Hematopoietic multipotent progenitor cell treated with erythropoietin and hydrocortisone succinate and interleukin-3 and kit ligand, for 17 days (in vitro differentiated cells): Measurements from ENCODE around the gene NAV2.
A peak's percentile ranks its signal among the peaks of the same experiment; 100 is the strongest.
"Not testable (repeated sequence)": the region's sequence is repeated elsewhere in the genome, so short reads cannot be mapped to it uniquely, and the experiment has no call there.

Source experiments
- DNase-seq: peaks from one replicate; pipeline ENCODE4 v3.0.0-alpha.2; 2015; ENCODE audit warnings: low spot score

Gene NAV2

DNA sequence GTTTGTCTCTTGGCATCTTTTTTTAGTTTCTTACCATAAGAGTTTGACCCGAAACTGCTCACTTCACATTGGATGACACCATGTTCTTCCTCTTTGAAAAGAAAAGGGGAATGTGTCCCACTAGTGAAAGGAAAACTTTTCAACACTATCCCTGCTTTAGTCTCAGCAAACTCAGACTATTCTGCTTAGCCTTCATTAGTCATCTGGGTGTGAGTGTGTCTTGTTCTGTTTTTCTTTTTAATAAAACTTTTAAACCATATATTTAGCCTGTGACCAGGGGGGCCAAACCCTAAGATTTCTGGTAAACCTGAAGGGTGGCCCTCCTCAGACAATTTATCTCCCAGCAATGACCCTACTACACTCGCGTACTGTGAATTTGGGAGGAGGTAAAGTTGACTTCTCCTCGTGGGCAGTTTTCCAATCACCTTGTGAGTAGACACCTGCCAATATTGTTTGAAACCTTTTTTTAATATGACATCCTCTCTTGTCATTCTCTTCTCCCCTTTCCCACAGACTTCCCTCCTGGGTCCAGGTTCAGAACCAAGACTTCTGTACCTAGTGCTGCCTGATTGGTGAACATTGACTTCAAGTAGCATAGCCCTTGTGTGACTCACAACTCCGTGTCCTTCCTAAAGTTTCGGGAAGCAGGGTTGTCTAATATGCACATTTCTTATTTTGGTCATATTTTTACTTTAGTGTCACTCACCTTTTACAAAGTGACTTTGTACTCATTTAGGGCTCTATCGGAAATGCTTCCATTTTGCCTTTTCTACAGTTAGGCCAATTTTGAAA is 407.7 kb downstream of the NAV2 start:
- no peak for DNase-seq

DNA sequence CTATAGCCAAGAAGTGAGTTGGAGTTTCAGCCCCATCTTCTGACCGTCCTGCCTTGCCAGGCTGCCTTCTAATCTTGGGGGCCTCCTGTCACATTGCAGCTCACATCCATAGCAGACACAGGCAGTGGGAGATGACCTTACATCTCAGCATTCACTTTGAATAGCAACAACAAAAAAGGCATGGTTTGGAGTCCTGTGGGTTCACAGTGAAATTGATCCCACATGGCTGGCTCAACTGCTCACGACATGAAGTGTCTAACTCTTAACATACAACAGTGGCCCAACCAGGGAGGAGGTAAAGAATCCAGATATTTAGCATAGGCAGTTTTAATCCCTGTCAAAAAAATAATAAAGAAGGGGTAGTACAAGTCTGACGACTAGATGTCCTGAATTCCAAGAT is 409.5 kb downstream of the NAV2 start:
- no peak for DNase-seq

DNA sequence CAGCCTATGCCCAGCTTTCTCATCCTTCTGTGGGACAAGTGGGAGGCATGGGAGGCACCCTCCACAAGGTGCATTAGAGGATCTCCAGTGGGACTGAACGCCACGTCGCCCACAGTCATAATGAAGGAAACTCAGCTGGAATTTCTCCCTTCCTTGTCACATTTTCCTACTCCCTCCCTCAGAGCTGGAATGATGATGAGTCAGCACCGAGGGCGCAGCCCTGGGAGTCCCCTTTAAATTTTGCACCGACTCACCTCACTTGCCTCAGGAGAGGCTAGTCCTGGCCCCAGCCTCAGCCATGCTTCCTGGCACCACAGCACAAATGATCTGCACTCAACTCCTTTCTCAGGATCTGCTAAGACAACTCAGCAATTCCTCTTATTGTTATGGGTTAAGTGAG is 413.3 kb downstream of the NAV2 start:
- DNase-seq: no peak

DNA sequence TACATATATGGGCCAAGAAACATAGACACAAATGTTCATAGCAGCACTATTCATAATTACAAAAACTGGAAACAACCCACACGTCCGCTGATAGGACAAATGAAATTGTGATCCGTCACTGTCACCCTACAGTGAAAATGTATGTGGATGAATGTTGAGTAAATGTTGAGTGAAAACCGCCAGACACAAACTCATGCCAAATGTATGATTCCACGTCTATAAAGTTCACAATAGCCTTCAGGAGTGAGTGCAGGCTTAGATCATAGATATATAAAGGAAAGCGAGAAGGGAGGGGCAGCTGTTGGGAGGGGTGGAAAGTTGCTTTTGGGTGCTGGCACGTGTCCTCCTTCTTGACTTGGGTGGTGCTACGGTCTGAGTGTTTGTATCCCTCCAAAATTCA is 414.1 kb downstream of the NAV2 start:
- no peak for DNase-seq

DNA sequence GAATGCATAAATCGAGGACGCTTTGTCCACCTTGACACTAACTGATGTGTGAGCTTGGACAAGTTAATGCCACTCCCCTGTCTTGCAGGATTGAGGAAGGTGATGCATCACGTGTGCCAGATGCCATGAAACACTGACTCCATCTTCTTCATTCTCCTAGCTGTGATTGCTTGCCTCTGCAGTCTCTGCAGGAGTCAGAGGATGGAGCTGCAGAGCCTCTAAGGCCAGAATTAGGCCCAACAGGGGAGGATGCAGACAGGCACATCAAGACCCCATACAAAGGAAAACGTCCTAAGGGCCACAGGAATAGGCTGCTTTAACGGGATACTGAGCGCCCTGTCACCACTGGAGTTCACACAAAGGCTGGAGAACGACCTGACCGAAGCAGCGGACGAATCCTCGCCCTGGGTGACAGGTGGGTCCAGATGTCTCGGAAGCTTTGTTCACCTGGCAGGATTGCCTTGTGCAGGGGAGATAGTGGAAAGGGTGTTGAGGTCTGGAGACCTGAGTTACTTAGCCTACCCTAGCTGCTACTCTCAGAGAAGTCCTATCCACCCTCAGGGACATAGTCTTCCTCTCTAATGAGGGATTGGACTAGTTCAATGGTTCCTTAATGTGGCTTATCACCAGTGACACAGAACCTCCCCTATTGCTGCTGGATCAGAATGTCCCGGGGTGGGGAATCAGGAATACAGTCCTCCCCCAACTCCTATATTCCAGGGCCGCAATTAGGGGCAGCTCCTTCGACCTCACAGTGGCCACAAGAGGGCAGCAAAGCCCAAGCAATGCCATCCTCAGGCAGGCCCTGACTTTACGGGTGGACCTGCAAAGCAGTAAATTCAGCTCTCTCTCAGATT is 415.3 kb downstream of the NAV2 start:
- DNase-seq: peak; percentile 69

DNA sequence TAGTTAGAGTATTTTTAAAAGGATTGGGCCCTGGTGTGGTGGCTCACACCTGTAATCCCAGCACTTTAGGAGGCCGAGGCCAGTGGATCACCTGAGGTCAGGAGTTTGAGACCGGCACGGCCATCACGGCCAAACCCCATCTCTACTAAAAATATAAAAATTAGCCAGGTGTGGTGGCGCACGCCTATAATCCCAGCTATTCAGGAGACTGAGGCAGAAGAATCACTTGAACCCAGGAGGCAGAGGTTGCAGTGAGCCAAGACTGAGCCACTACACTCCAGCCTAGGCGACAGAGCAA is 415.8 kb downstream of the NAV2 start:
- DNase-seq: not testable (repeated sequence)

DNA sequence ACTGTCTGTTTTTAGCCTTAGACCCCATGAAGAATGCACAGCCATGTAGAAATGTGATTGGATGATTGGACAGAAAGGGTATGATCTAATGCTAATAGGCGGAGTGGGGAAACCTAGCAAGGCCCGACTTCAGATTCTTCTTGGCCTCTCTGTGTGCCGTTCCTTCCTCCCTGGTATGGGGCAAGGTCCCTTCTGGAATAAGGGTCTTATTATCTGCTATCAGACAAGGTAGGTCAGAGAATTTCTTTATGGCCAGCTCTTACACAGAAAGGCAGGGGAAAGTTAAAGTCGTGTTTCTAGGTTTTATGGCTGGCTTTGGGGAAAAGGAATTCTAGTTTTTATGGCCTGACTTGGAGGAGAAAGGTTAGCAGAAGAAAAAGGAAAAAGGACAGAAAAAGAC is 417.0 kb downstream of the NAV2 start:
- DNase-seq: no peak

DNA sequence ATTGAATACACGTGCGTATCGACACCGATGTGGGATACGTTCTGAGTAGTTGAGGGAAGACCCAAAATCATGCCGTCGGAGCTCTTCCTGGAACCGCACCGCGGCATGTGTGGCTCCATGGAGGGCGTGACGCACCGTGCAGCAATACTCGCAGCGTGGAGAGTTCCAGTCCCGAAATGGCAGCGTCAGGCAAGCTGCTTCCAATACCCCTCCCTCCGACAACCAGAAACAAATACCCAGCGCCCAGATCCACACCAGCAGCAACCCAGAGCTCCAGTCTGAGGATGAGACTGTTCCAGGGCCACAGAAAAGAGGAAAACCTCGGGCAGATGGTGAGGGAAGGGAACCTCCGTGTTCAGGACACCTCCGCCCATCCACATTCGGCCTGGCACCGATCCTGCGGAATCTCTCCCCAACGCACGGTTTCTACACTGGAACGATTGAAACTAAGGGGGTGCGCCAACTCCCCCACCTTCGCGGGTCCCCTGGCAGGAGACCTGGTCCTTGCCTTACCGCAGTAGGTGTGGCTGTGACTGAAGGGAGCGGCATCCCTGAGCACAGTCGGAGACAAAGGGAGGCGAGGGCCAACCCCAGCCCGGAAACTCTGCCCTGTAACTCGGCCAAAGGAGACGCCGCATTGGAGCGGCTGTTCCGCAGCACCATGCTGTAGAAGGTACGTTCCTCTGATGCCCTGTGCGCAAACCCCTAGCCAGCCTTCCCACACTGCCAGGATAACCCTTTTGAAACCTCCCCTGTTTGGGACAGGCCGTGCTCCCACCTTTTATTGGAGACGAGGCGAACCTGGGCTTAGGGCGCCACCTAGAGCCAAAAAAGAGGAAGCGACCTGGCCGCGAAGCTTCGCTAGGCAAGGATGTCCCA is 419.4 kb downstream of the NAV2 start:
- DNase-seq: peak; percentile 51

DNA sequence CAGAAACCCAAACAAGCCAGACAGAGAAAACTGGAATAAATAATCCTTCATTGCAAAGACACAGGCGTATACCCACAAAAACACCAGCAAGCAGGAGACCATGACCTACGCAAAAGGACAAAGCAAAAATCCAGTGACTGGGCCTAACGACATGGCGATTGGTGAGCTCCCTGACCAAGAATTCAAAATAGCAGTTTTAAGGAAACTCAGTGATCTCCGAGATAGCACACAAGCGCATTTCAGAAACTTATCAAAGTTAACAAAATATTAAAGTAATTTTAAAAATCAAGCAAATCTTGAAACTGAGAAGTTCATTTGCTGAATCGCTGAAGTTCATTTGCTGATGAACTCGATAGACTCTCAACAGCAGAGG is 420.0 kb downstream of the NAV2 start:
- DNase-seq: no peak

DNA sequence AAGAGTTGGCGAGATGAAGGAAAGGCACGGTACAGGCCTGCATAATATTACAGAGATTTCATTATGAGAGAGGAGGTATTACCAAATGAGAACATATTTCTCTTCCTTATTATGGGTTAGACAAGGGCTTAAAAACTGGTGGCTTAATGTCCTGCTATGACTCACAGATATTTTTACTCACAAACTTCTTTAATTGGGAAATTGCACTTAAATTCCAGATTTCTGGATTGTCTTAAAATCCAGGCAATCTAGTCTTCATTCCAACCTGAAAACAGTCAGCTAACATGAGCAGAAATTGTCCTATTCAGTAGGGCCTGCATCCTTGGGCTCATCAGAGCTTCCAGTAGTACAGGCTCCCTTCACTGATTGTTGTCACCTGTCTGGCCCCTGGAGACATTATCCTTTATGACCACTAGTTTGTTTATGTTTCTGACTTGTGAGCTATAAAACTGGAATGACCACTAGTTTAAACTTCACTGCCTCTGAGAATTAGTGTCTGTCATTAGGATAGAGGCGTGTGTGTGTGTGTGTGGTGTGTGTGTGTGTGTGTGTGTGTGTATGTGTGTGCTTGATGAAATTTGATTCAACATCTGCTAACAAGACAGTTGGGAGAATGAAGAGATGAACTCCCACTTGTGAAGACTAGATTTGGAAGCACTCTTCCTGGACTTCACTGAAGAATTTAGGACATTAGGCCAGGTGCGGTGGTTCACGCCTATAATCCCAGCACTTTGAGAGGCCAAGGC is 422.5 kb downstream of the NAV2 start:
- no peak for DNase-seq

DNA sequence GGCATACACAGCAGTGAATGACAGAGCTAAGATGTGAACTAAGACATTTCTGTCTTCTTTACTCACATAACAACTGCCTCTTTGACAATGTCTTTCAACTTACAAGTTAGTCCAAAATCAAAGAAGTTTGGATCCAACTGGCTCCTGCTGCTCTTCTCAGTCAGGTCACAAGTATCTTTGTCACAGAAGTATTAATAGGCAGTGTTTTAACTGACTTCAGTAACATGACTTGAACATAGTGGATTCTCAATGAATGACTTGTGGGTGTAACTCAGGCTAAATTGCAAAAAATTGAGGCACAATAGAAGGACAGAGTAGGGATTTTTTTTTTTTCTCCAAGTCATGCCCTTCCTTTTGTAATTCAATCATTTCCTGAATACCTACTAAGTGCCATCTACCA is 425.0 kb downstream of the NAV2 start:
- no peak for DNase-seq

DNA sequence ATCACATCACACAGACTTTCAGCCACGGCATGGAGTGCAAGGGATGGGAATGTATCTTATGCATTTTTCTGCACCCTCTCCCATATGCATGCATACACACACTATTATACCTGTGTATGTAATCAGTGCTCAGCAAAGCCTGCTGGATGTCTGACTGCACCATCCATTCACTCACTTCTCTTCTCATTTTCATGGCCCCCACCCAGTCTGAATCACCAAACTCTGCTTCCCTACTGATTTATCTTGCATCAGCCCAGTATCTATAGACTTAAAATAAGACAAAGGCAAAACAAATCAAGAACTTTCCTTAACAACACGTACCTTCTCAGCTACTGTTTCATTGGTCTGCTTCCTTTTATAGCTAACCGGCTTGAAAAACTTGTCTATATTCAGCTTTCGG is 426.1 kb downstream of the NAV2 start:
- DNase-seq: no peak

DNA sequence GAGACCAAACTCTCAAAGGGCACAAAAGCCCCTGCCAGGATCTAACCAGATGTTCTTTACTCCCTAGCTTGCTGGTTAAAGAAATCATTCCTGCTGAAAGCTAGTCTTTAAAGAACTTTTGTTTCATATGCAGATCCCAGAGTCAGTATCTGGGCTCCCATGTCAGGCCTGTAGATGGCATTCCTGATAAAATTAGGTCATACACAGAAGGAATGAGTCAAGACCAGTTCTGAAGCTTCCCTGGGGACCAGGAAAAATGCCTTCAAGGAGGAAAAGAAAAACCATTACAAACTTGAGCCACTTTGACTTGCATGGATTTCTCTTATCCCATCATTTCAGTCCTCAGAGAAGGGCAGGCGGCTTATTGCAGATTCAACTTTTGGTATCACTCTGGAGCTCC is 441.7 kb downstream of the NAV2 start:
- DNase-seq: no peak

DNA sequence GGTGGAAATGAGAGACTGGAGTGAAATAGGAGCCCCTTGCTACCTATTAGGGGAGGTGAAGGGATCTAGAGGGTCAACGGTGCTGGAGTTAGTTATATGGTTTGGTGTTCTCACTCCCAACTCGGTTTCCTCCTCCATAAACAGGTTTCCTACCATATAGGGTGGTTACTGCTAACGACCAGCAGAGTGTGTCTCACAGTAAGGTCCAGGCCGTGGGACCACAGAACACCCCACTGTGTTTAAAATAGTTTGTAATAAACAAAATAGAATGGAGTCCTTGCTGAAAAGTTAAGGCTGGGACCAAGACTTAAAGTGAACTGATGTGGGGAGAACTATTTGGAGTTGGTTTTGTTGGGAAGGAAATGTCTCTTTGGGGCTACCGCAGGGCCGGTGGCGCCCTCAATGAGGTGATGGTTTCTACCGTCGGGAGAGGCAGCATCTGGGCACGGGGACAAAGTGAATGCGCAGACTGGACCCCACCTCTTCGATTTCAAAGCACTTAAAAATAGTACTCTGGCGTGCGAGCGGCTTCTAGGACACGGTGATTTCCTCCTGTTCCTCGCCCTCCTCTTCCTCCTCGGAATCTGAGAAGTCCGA is 443.1 kb downstream of the NAV2 start:
- no peak for DNase-seq

DNA sequence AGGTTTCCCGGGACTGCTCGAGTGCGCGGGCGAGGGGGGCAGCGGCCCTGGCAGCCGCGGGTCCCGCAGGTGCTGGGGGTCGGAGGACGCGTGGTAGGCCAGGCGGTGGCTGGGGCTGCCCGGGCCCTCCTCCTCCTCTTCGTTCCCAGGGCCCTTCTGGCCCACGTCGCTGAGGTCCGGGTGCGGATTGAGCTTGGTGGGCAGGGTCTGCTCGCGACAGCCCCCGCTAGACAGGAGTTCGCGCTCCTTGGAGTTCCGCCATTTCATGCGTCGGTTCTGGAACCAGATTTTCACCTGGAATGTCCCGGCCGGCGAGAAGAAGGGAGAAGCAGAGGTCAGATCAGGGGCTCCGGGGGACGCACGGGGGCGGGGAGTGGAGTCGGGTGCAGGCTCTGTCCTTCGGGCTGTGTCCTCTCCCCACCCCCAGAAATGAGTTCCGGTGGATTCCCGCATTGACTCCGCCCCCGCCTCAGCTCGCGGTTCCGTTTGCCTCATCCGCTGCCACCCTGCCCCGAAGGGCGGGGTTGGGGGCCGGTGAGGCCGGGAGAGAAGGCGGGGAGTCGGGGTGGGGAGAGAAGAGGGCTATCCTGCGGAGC is 443.7 kb downstream of the NAV2 start:
- no peak for DNase-seq

DNA sequence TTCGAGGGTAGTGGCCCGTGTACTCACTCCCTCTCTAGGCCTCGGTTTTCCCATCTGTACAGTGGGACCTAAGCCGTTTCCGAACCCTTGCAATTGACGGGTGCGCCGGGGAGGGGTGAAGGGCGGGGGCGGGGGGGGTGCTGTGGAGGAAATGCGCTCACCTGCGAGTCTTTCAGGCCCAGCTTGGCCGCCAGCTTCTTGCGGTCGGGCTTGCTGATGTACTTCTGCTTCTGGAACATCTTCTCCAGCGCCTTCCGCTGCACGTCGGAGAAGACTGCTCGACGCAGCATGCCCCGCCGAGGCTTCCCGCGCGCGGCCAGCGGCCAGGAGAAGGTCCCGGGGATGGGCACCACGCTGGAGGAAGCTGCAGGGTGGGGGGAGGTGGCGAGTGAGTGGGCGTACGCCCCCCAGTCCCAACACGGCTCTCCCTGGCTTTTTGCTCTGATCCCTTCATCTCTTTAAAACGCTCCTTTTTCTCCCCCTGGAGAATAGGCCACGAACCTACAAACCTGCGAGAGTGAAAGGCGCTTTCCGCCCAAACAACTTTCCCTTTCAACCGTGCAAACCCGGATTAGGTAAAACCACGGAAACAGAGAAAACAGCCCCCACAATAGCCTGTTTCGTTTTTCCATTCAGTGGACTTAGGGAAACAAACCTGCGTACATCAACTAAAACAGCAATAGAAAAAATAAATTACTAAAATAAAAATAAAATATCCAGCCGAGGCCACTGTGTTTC is 444.4 kb downstream of the NAV2 start:
- no peak for DNase-seq

DNA sequence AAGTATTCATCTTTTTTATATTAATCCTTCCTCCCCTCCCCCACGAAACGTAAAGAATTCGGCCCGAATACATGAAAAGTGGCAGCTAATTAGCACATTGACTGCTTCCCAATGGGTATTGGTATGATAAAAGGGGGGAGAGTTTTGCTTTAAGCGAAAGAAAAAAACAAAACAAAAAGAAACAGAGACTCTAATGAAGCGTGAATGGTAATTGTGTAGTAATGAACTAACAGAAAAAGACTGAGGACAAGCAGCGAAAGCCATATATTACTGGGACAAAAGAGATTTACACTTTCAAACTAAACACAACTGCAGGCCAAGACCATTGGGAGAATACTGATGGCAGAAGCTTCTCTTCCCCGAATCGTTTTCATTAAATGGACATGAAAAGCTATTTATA is 445.1 kb downstream of the NAV2 start:
- no peak for DNase-seq

DNA sequence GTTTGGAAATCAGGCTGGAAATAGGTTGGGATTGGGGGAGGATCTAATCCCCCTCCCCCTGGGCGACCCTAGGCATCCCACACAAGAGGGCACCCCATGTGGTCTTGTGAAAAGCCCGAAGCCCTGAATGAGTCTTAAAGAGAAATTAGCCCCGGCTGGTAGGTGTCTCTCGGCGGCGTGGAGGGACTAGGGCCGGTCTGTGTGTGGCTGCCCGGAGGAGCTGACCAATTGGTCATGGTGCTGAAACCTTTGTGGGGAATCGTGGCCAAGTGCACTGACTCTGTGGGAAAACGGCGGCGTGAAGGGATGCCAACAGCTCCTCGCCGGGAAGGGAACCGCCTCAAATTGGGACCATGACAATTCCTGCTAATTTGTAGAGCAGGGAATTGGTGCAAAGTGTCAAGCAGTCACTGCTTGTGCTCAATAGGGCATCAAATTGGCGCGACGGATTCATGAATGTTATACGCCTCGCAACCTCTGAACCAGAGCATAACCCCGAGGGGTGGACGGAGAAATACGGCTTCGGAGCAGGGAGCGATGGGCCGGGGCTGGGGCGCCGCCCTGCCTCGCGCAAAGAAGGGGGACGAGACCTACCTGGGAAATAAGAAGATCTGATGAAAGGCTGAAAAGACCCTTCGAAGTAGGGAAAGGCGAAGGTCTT is 446.1 kb downstream of the NAV2 start:
- no peak for DNase-seq

DNA sequence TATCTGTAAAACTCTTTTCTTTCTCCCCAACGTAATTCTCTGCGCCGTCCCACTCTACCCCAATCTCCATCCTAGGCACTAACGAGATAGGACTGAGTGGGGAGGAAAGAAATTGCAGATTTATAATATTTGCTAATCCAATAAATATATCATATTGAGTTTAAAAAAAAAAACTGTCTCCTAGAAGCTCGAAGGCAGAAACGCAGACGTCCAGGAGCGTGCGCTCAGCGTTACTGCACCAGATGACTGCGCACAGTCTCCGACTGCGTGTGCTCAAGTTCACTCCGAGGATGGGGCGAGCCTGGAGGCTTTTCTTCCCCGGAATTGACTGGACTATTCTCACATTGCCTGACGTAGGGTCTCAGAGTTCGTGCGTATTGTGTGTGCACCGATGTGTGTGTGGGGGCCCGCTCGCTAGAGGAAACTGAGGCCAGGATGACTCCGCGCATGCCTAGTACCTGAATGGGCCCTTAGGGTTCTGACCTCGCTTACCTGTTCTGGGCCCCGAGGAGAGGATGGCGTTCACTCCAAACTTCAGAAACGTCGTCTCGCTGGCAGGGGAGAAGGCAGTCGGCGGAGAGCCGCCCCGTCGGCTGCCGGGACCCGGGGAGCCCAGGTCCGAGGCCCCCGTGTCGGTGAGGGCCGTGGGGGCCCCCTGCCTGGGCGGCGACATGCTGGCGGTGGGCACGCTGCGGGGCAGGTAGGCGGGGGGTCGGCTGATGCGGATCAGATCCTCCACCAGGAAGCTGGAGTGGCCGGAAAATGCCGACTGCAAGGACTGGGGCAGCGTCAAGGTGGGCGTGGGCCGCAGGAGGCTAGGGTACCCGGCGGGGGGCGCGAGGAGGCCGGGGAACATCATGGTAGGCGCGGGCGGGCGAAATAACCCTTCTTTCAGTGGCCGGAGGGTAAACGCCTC is 447.1 kb downstream of the NAV2 start:
- no peak for DNase-seq
